KMS-11 (cell line): ENCODE data around the gene NDST1.

Source experiments
- H2AFZ ChIP-seq: fragments of 200-600 bp; sonication (generic); 2 replicates; pipeline ENCODE4 v1.6.1; 2016; ENCODE audit warnings: antibody characterized with exemption, mixed run types, low read depth
- H3K27ac ChIP-seq: fragments of 200-600 bp; sonication (generic); 2 replicates; pipeline ENCODE4 v1.6.1; 2016; ENCODE audit warnings: mild to moderate bottlenecking, mixed run types
- H3K27me3 ChIP-seq: fragments of 200-600 bp; sonication (generic); 2 replicates; pipeline ENCODE4 v1.6.1; 2017; ENCODE audit warnings: mild to moderate bottlenecking, low read depth, mixed run types, moderate library complexity; ENCODE audit not compliant: insufficient read depth
- H3K36me3 ChIP-seq: fragments of 200-600 bp; sonication (generic); 2 replicates; pipeline ENCODE4 v1.6.1; 2017; ENCODE audit warnings: mild to moderate bottlenecking, mixed run types; ENCODE audit not compliant: insufficient read depth
- H3K4me1 ChIP-seq: fragments of 200-600 bp; sonication (generic); 2 replicates; pipeline ENCODE4 v1.6.1; 2016; ENCODE audit warnings: mild to moderate bottlenecking, low read depth, mixed run types; ENCODE audit not compliant: poor library complexity, severe bottlenecking
- H3K4me2 ChIP-seq: fragments of 200-600 bp; sonication (generic); 2 replicates; pipeline ENCODE4 v1.7.0; 2016; ENCODE audit warnings: mild to moderate bottlenecking, mixed run types
- H3K4me3 ChIP-seq: fragments of 200-600 bp; sonication (generic); IDR thresholded peaks from 2 replicates; pipeline ENCODE4 v1.6.1; 2017; ENCODE audit warnings: low read depth, low read length, mixed read lengths; ENCODE audit not compliant: insufficient read depth
- H3K79me2 ChIP-seq: fragments of 200-600 bp; sonication (generic); 2 replicates; pipeline ENCODE4 v1.6.1; 2016; ENCODE audit warnings: low read depth, mixed run types; ENCODE audit not compliant: insufficient read depth
- H3K9ac ChIP-seq: fragments of 200-600 bp; sonication (generic); 2 replicates; pipeline ENCODE4 v1.6.1; 2016; ENCODE audit warnings: mild to moderate bottlenecking, mixed run types
- H4K20me1 ChIP-seq: fragments of 200-600 bp; sonication (generic); 2 replicates; pipeline ENCODE4 v1.6.1; 2016; ENCODE audit warnings: mild to moderate bottlenecking, mixed run types; ENCODE audit not compliant: insufficient read depth
- CTCF ChIP-seq: fragments of 200-600 bp; sonication (generic); conservative IDR thresholded peaks from 2 replicates; pipeline ENCODE4 v1.6.1; 2017; ENCODE audit warnings: low read depth, mild to moderate bottlenecking, antibody characterized with exemption, low read length, moderate library complexity, mixed read lengths

Gene NDST1

GRCh38 chr5:150575745-150576448 is 68.0 kb downstream of the NDST1 start:
- no peaks in the 10 kb centered on the region for H3K36me3 ChIP-seq
- no peak overlapping the region for H3K4me2 ChIP-seq
- H2AFZ ChIP-seq, result no peak overlapping the region
- no peaks in the 10 kb centered on the region for H4K20me1 ChIP-seq
- no peaks in the 10 kb centered on the region for H3K79me2 ChIP-seq
- H3K4me3 ChIP-seq, result no peak overlapping the region
- H3K4me1 ChIP-seq, result no peaks in the 10 kb centered on the region
- TF ChIP-seq CTCF, result no peak
- no peaks in the 10 kb centered on the region for H3K27me3 ChIP-seq
- no peak overlapping the region for H3K9ac ChIP-seq
- no peak overlapping the region for H3K27ac ChIP-seq

- Histone ChIP-seq H2AFZ (no peak overlapping the region), H3K4me1 (no peaks in the 10 kb centered on the region), H3K36me3 (no peaks in the 10 kb centered on the region), H3K27me3 (no peaks in the 10 kb centered on the region), H3K4me2 (no peak overlapping the region), H3K4me3 (no peak overlapping the region), H3K79me2 (no peaks in the 10 kb centered on the region), H3K27ac (no peak overlapping the region), H4K20me1 (no peaks in the 10 kb centered on the region), H3K9ac (no peak overlapping the region)
- TF ChIP-seq CTCF, result no peak
Measured at GRCh38 chr5:150576449-150576949, 68.6 kb downstream of the NDST1 start.

- H3K27ac ChIP-seq, result no peak overlapping the region
- H3K4me2 ChIP-seq, result no peak overlapping the region
- H4K20me1 ChIP-seq, result no peaks in the 10 kb centered on the region
- no peak overlapping the region for H3K9ac ChIP-seq
- no peaks in the 10 kb centered on the region for H3K4me1 ChIP-seq
- H3K36me3 ChIP-seq, result no peaks in the 10 kb centered on the region
- no peak overlapping the region for H3K4me3 ChIP-seq
- H3K27me3 ChIP-seq, result no peaks in the 10 kb centered on the region
- no peaks in the 10 kb centered on the region for H3K79me2 ChIP-seq
- TF ChIP-seq CTCF, result no peak
- no peak overlapping the region for H2AFZ ChIP-seq
Measured at GRCh38 chr5:150577378-150578139, 69.6 kb downstream of the NDST1 start.

GRCh38 chr5:150578781-150579461 is 71.0 kb downstream of the NDST1 start:
- H3K4me2 ChIP-seq, result no peak overlapping the region
- no peak for TF ChIP-seq CTCF
- no peaks in the 10 kb centered on the region for H3K27me3 ChIP-seq
- no peak overlapping the region for H3K4me3 ChIP-seq
- H3K79me2 ChIP-seq, result no peaks in the 10 kb centered on the region
- no peak overlapping the region for H2AFZ ChIP-seq
- H3K36me3 ChIP-seq, result no peaks in the 10 kb centered on the region
- no peak overlapping the region for H3K9ac ChIP-seq
- no peaks in the 10 kb centered on the region for H3K4me1 ChIP-seq
- H3K27ac ChIP-seq, result no peak overlapping the region
- no peaks in the 10 kb centered on the region for H4K20me1 ChIP-seq
